ENCODE data around the gene CCNL2. TPM values are rescaled to one million over a fixed set of nuclear protein-coding genes. Genes with fewer than 3 reads are reported as not detected.

CCNL2 gene
- total RNA-seq, 1 experiment from 2014 or later: 173 TPM

- Histone ChIP-seq H3K79me2 (ENCODE audit: insufficient read depth, low read length) (no peaks in the 10 kb centered on the region; the same call in 1 of the 2 replicates), H4K8ac (replicated peaks; ENCODE audit: insufficient read length, low read depth, low read length) (no peak overlapping the region), H2BK20ac (ENCODE audit: low read depth, low read length, poor library complexity, severe bottlenecking) (no peak overlapping the region), H2AK5ac (ENCODE audit: insufficient read length, low read length) (no peak overlapping the region), H2BK120ac (ENCODE audit: low read depth, low read length, poor library complexity, severe bottlenecking) (no peak overlapping the region), H2AFZ (ENCODE audit: low read length) (no peak overlapping the region), H4K91ac (ENCODE audit: insufficient read length, low read depth, low read length) (no peak overlapping the region), H3T11ph (ENCODE audit: low read length) (no peak overlapping the region), H3K4me2 (ENCODE audit: insufficient read depth, insufficient read length, low read length) (no peak overlapping the region), H2BK12ac (ENCODE audit: insufficient read length, low read depth, low read length) (no peak overlapping the region), H3K23ac (ENCODE audit: insufficient read length, low read depth, low read length) (no peak overlapping the region), H3K9ac (ENCODE audit: extremely low read depth, insufficient read length, low read length) (no peak overlapping the region), H4K20me1 (ENCODE audit: control insufficient read depth, insufficient read depth, insufficient read length) (no peaks in the 10 kb centered on the region), H3K27me3 (ENCODE audit: insufficient read depth, low read length) (no peaks in the 10 kb centered on the region), H3K23me2 (ENCODE audit: insufficient read length, low read depth, low read length, poor library complexity, severe bottlenecking) (no peaks in the 10 kb centered on the region), H4K5ac (ENCODE audit: insufficient read length, low read depth, low read length) (no peak overlapping the region), H3K9me3 (ENCODE audit: control insufficient read depth, low read depth, low read length) (no peaks in the 10 kb centered on the region), H3K27ac (ENCODE audit: insufficient read length, low read depth, low read length) (no peak overlapping the region), H3K79me1 (ENCODE audit: insufficient read depth, low read depth, low read length, poor library complexity, severe bottlenecking) (no peaks in the 10 kb centered on the region), H3K14ac (ENCODE audit: insufficient read depth, low read length) (no peak overlapping the region), H3K4ac (ENCODE audit: low read depth, low read length) (no peak overlapping the region), H3K18ac (ENCODE audit: insufficient read length, low read depth, low read length) (no peak overlapping the region), H2BK15ac (ENCODE audit: low read depth, low read length) (no peak overlapping the region), H3K56ac (ENCODE audit: insufficient read length, low read depth, low read length) (no peak overlapping the region), H2BK5ac (ENCODE audit: insufficient read length, low read length) (no peak overlapping the region), H3K4me1 (ENCODE audit: insufficient read depth, low read length) (no peaks in the 10 kb centered on the region)
- Mint-ChIP-seq H3K4me3 (no peak overlapping the region), H3K9me3 (no peaks in the 10 kb centered on the region), H3K27ac (no peak overlapping the region), H3K36me3 (ENCODE audit: insufficient read depth in 1 of 3, low read depth in 3 of 3) (peaks cover 0 to 9% (median 3%) of the 10 kb centered on the region in 3 experiments; a peak in 4 of 7 replicates), H3K27me3 (ENCODE audit: low read depth) (no peaks in the 10 kb centered on the region), H3K4me1 (peaks cover 4% of the 10 kb centered on the region in 2 experiments)
- no peak for TF ChIP-seq CTCF (conservative IDR thresholded peaks at IDR 0.05)
- no CpG with 5 or more reads among the region's 32 CpGs for WGBS (ENCODE audit: extremely low coverage, insufficient read length, low lambda C conversion rate)
- DNase-seq: no peak
These were observed 43.1 kb upstream of the CCNL2 start for GRCh38 chr1:1442069-1442770.
